B cell (primary cell): ENCODE measurements around the gene GNG13.

ENCODE experiments used
- CTCF ChIP-seq: fragments of 200-600 bp; IDR thresholded peaks from one replicate; pipeline ENCODE4 v1.8.0; 2022; ENCODE audit warnings: antibody characterized with exemption, mild to moderate bottlenecking
- EZH2 ChIP-seq: IDR thresholded peaks from 2 replicates; pipeline ENCODE4 v1.6.1; 2012; ENCODE audit warnings: borderline replicate concordance, low read depth, mild to moderate bottlenecking, moderate library complexity, low read length; ENCODE audit not compliant: insufficient read depth, poor library complexity, severe bottlenecking

DNA sequence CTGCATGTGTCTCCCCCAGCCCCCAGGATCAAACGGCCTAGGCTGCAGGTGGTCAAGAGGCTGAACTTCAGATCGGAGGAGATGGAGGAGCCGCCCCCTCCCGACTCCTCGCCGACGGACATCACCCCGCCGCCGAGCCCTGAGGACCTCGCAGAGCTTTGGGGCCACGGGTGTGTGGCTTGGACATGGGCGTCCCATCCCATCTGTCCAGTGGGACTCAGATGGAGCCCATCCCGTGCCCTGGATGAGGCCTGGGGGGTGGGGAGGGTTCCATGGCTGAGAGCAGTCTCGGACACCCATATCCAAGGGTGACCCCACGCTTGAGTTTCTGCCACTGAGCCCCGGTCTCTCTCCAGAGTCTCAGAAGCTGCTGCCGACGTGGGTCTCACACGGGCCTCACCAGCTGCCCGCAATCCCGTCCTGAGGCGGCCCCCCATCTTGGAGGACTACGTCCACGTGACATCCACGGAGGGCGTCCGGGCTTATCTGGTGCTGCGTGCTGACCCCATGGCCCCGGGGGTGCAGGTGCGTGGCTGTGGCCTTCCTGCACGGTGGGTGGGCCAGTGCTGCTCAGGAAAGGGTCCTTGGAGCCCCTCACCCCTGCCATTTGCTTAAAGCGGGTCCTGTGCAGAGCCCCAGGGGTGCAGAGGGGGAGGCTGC lies 11.2 kb downstream of the GNG13 start:
- TF ChIP-seq CTCF (no peak), EZH2 (no peak)
